Smooth muscle cell (in vitro differentiated cells): ENCODE data around the gene PITPNM3. TPM values are rescaled to one million over a fixed set of nuclear protein-coding genes. Genes with fewer than 3 reads are reported as not detected.

ENCODE experiments used
- DNase-seq: peaks from one replicate; lab custom pipeline; 2025; ENCODE audit not compliant: unreplicated experiment; lab: John Stamatoyannopoulos, UW
- H2AFZ ChIP-seq: fragments of 200-600 bp; sonication (generic); 2 replicates; pipeline ENCODE4 v1.6.0; 2016; ENCODE audit warnings: antibody characterized with exemption, low read depth, mild to moderate bottlenecking
- H3F3A ChIP-seq: fragments of 200-600 bp; sonication (generic); 2 replicates; pipeline ENCODE4 v1.6.0; 2017; ENCODE audit warnings: antibody characterized with exemption, low read depth
- H3K27ac ChIP-seq: fragments of 200-600 bp; sonication (generic); 2 replicates; pipeline ENCODE4 v1.5.1; 2016; ENCODE audit warnings: low read depth, mild to moderate bottlenecking
- H3K27me3 ChIP-seq: fragments of 200-600 bp; sonication (generic); 2 replicates; pipeline ENCODE4 v1.6.1; 2016; ENCODE audit warnings: low read depth, mild to moderate bottlenecking
- H3K36me3 ChIP-seq: fragments of 200-600 bp; sonication (generic); 2 replicates; pipeline ENCODE4 v1.5.1; 2016; ENCODE audit warnings: low read depth
- H3K4me1 ChIP-seq: fragments of 200-600 bp; sonication (generic); 2 replicates; pipeline ENCODE4 v1.5.1; 2016; ENCODE audit warnings: low read depth
- H3K4me2 ChIP-seq: fragments of 200-600 bp; sonication (generic); 2 replicates; pipeline ENCODE4 v1.6.0; 2016; ENCODE audit warnings: mild to moderate bottlenecking
- H3K4me3 ChIP-seq: fragments of 200-600 bp; sonication (generic); 2 replicates; pipeline ENCODE4 v1.5.1; 2016; ENCODE audit warnings: mild to moderate bottlenecking
- H3K79me2 ChIP-seq: fragments of 200-600 bp; sonication (generic); 2 replicates; pipeline ENCODE4 v1.6.0; 2016; ENCODE audit warnings: low read depth, mild to moderate bottlenecking
- H3K9ac ChIP-seq: fragments of 200-600 bp; sonication (generic); 2 replicates; pipeline ENCODE4 v1.6.0; 2016; ENCODE audit warnings: low read depth
- H3K9me3 ChIP-seq: fragments of 200-600 bp; sonication (generic); replicated peaks from 2 replicates; pipeline ENCODE4 v1.5.1; 2016; ENCODE audit warnings: low read depth
- H4K20me1 ChIP-seq: fragments of 200-600 bp; sonication (generic); 2 replicates; pipeline ENCODE4 v1.6.0; 2016; ENCODE audit warnings: low read depth
- CTCF ChIP-seq: fragments of 200-600 bp; sonication (generic); IDR thresholded peaks from 2 replicates; pipeline ENCODE4 v1.5.1; 2017; ENCODE audit warnings: borderline replicate concordance, mild to moderate bottlenecking, antibody characterized with exemption; ENCODE audit not compliant: insufficient read depth, poor library complexity, severe bottlenecking
- WGBS: methylation state at CpG from one replicate; pipeline ENCODE4 v1.1.7; 2016; ENCODE audit warnings: low lambda C conversion rate; 5-methylcytosine and 5-hydroxymethylcytosine counted together
- polyA plus RNA-seq: library from polyadenylated mRNA; unstranded; fragments of >200 nt; fragmentation: Nextera tagmentation; extraction: Ambion mirVana; gene quantifications from 2 replicates; pipeline ENCODE4 v1.2.1, GENCODE V29; 2016
- total RNA-seq: library from RNA; depleted of rRNA; stranded (reverse); fragments of >200 nt; gene quantifications from 2 replicates; pipeline ENCODE4 v1.2.3, GENCODE V29; 2014

PITPNM3 gene
- total and polyA plus RNA-seq, 2 experiments from 2014 or later = 2.4 to 2.6 TPM

- H3K27me3 ChIP-seq = no peaks in the 10 kb centered on the region
- TF ChIP-seq CTCF = no peak
Measured at GRCh38 chr17:6464446-6465041, 91.8 kb downstream of the PITPNM3 start.

GRCh38 chr17:6463616-6464445 lies 92.5 kb downstream of the PITPNM3 start:
- Histone ChIP-seq H3K4me2 (no peak overlapping the region), H3K9ac (no peak overlapping the region), H3K79me2 (no peaks in the 10 kb centered on the region), H3K4me1 (peaks cover 8% of the 10 kb centered on the region), H3K9me3 (no peaks in the 10 kb centered on the region), H4K20me1 (no peaks in the 10 kb centered on the region), H3K36me3 (no peaks in the 10 kb centered on the region), H2AFZ (no peak overlapping the region), H3K27ac (no peak overlapping the region), H3K4me3 (no peak overlapping the region), H3K27me3 (no peaks in the 10 kb centered on the region), H3F3A (no peaks in the 10 kb centered on the region)
- 96% methylated on average over 24 of the region's 24 CpGs for WGBS
- no peak for TF ChIP-seq CTCF
- no peak for DNase-seq

More at GRCh38 chr17:6464446-6465041, 91.8 kb downstream of the PITPNM3 start:
- H3K27ac ChIP-seq = no peak overlapping the region
- no peak overlapping the region for H3K9ac ChIP-seq
- H3K9me3 ChIP-seq = no peaks in the 10 kb centered on the region
- WGBS = 94% methylated on average over 14 of the region's 14 CpGs
- no peak overlapping the region for H2AFZ ChIP-seq
- no peak overlapping the region for H3K4me3 ChIP-seq
- no peak for DNase-seq
- no peaks in the 10 kb centered on the region for H3K36me3 ChIP-seq
- no peak overlapping the region for H3K4me2 ChIP-seq
- no peaks in the 10 kb centered on the region for H3F3A ChIP-seq
- no peaks in the 10 kb centered on the region for H4K20me1 ChIP-seq
- H3K79me2 ChIP-seq = no peaks in the 10 kb centered on the region
- peaks cover 8% of the 10 kb centered on the region for H3K4me1 ChIP-seq

GRCh38 chr17:6462692-6463091 lies 93.7 kb downstream of the PITPNM3 start:
- Histone ChIP-seq H3F3A (no peaks in the 10 kb centered on the region), H2AFZ (no peak overlapping the region), H3K4me1 (peaks cover 8% of the 10 kb centered on the region), H3K4me2 (no peak overlapping the region), H3K4me3 (no peak overlapping the region), H3K36me3 (no peaks in the 10 kb centered on the region), H3K9ac (no peak overlapping the region), H3K27me3 (no peaks in the 10 kb centered on the region), H3K79me2 (no peaks in the 10 kb centered on the region), H3K27ac (no peak overlapping the region), H3K9me3 (no peaks in the 10 kb centered on the region), H4K20me1 (no peaks in the 10 kb centered on the region)
- 100% methylated on average over 2 of the region's 2 CpGs for WGBS
- no peak for DNase-seq
- no peak for TF ChIP-seq CTCF
